ENCODE results near the gene HBM.
A peak's percentile ranks its signal among the peaks of the same experiment; 100 is the strongest.

Gene HBM

GRCh38 chr16:154217-155030 lies 11.4 kb upstream of the HBM start (continued):
- TF ChIP-seq SP2 (tag by site-specific recombination; IDR thresholded peaks at IDR 0.05), result peak; percentile 73
- TF ChIP-seq SP3 (tag by site-specific recombination; IDR thresholded peaks at IDR 0.05), result peak; percentile 73
- TF ChIP-seq ZNF214 (tag by site-specific recombination; IDR thresholded peaks at IDR 0.05; ENCODE audit: borderline replicate concordance), result no peak
- no peak for TF ChIP-seq ZSCAN4 (tag by site-specific recombination; IDR thresholded peaks at IDR 0.05)
- no peak for TF ChIP-seq IKZF3 (tag by site-specific recombination; IDR thresholded peaks at IDR 0.05)
- TF ChIP-seq PATZ1 (tag by site-specific recombination; IDR thresholded peaks at IDR 0.05), result peak; percentile 79
- TF ChIP-seq ZNF704 (tag by site-specific recombination; IDR thresholded peaks at IDR 0.05), result no peak
- no peak for TF ChIP-seq ZSCAN18 (tag by site-specific recombination; IDR thresholded peaks at IDR 0.05)
- TF ChIP-seq ZNF501 (tag by site-specific recombination; IDR thresholded peaks at IDR 0.05), result no peak
- TF ChIP-seq GLIS2 (tag by site-specific recombination; IDR thresholded peaks at IDR 0.05), result peak; percentile 82
- TF ChIP-seq ZBTB8A (tag by site-specific recombination; IDR thresholded peaks at IDR 0.05), result peak; percentile 47
- TF ChIP-seq ZNF350 (tag by site-specific recombination; IDR thresholded peaks at IDR 0.05), result no peak
- TF ChIP-seq ZBTB26 (tag by site-specific recombination; optimal IDR thresholded peaks at IDR 0.05), result peak; percentile 53
- 0 out of 2 replicates have a peak, but pooled peaks have one; percentile 51 for TF ChIP-seq ZNF561 (tag by site-specific recombination; IDR thresholded peaks at IDR 0.05; ENCODE audit: borderline replicate concordance)
- TF ChIP-seq ZNF341 (tag by site-specific recombination; IDR thresholded peaks at IDR 0.05; ENCODE audit: low read depth), result peak; percentile 63; the same call in 1 of the 2 replicates
- TF ChIP-seq RBAK (tag by site-specific recombination; IDR thresholded peaks at IDR 0.05), result no peak
- no peak for TF ChIP-seq AEBP2 (tag by site-specific recombination; IDR thresholded peaks at IDR 0.05; ENCODE audit: borderline replicate concordance)
- peak; percentile 56 for TF ChIP-seq KLF9 (tag by site-specific recombination; IDR thresholded peaks at IDR 0.05; ENCODE audit: low read depth)
- peak; percentile 34; the same call in 1 of the 2 replicates for TF ChIP-seq ZBTB17 (tag by site-specific recombination; IDR thresholded peaks at IDR 0.05)
- TF ChIP-seq ZBTB44 (tag by site-specific recombination; IDR thresholded peaks at IDR 0.05), result no peak
- TF ChIP-seq ZNF157 (tag by site-specific recombination; IDR thresholded peaks at IDR 0.05), result no peak
- no peak for TF ChIP-seq ZEB2 (tag by site-specific recombination; IDR thresholded peaks at IDR 0.05)
- peak; percentile 75 for TF ChIP-seq ZIC2 (tag by site-specific recombination; IDR thresholded peaks at IDR 0.05)
- TF ChIP-seq CTCF (tag by site-specific recombination; IDR thresholded peaks at IDR 0.05), result 0 out of 2 replicates have a peak, but pooled peaks have one; percentile 14
- TF ChIP-seq ZFHX2 (tag by site-specific recombination; conservative IDR thresholded peaks at IDR 0.05), result peak; percentile 85
- peak; percentile 45 for TF ChIP-seq KLF1 (tag by site-specific recombination; IDR thresholded peaks at IDR 0.05)
- TF ChIP-seq ZBTB7A (tag by site-specific recombination; IDR thresholded peaks at IDR 0.05; ENCODE audit: low read depth), result peak; percentile 22; the same call in 1 of the 2 replicates

Data from HEK293 (cell line).